ENCODE results near the gene CDK19. TPM values are rescaled to one million over a fixed set of nuclear protein-coding genes. Genes with fewer than 3 reads are reported as not detected.
A peak's percentile ranks its signal among the peaks of the same experiment; 100 is the strongest.

The CDK19 gene
- total RNA-seq, 1 experiment from 2014 or later: 24.3 TPM

GRCh38 chr6:110619275-110619908 is 195.9 kb downstream of the CDK19 start:
- Mint-ChIP-seq H3K4me3 (ENCODE audit: low read depth, unreplicated experiment) (no peak overlapping the region), H3K27ac (ENCODE audit: unreplicated experiment) (no peak overlapping the region), H3K36me3 (ENCODE audit: insufficient read depth, unreplicated experiment) (peaks cover 16% of the 10 kb centered on the region), H3K27me3 (ENCODE audit: unreplicated experiment) (no peaks in the 10 kb centered on the region), H3K9me3 (ENCODE audit: low read depth, unreplicated experiment) (no peaks in the 10 kb centered on the region), H3K4me1 (ENCODE audit: low read depth, unreplicated experiment) (peaks cover 13% of the 10 kb centered on the region)
- no TSS peak for BruUV-seq (replicated peaks)
- no peak for DNase-seq
- CTCF ChIA-PET: interaction anchor here (0.6 to 2.0 kb wide), 9 partner anchors 10 to 355 kb away, joined by 3 to 13 read pairs (median 4); partner anchors contain the start of gene CDK19
- intact Hi-C loops (cut with micrococcal nuclease; ENCODE audit: unreplicated experiment): loop anchor here (5.0 kb wide), 1 partner anchor 328 kb away; no protein-coding TSS in a partner anchor
- TF ChIP-seq CTCF (IDR thresholded peaks at IDR 0.05; ENCODE audit: unreplicated experiment): no peak

- no peaks in the 10 kb centered on the region for H3K9me3 Mint-ChIP-seq (ENCODE audit: low read depth, unreplicated experiment)
- CTCF ChIA-PET: interaction anchor here (0.6 to 2.0 kb wide), 9 partner anchors 11 to 355 kb away, joined by 3 to 13 read pairs (median 4); partner anchors contain the start of gene CDK19
- H3K27ac Mint-ChIP-seq (ENCODE audit: unreplicated experiment): peak overlapping the region; percentile 43
- peaks cover 13% of the 10 kb centered on the region for H3K4me1 Mint-ChIP-seq (ENCODE audit: low read depth, unreplicated experiment)
- intact Hi-C loops (cut with micrococcal nuclease; ENCODE audit: unreplicated experiment): loop anchor here (5.0 kb wide), 1 partner anchor 329 kb away; no protein-coding TSS in a partner anchor
- H3K4me3 Mint-ChIP-seq (ENCODE audit: low read depth, unreplicated experiment): peak overlapping the region; percentile 30
- H3K36me3 Mint-ChIP-seq (ENCODE audit: insufficient read depth, unreplicated experiment): peaks cover 16% of the 10 kb centered on the region
- TF ChIP-seq CTCF (IDR thresholded peaks at IDR 0.05; ENCODE audit: unreplicated experiment): no peak
- H3K27me3 Mint-ChIP-seq (ENCODE audit: unreplicated experiment): no peaks in the 10 kb centered on the region
- peak; percentile 19 for DNase-seq
- no TSS peak for BruUV-seq (replicated peaks)
These were observed 196.5 kb downstream of the CDK19 start for GRCh38 chr6:110618591-110619267.

DNA sequence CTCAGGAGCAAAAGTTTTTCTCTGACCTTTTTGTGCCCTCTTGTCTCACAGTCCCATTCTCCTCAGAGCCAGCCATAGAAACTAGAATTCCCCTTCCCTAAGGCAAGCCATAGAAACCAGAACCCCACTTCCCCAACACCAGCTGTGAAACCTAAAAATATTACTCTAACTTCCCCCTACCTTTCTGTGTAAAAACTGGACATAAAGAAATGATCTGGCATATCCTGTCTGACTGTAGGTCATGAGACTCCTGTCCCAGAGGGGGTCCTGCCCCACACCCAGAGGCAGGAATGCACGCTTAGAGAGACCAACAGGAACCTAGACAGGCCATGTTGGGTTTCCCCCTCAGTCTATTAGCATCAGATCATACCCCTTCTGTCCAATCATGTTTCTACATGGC is 198.2 kb downstream of the CDK19 start:
- Mint-ChIP-seq H3K4me3 (ENCODE audit: low read depth, unreplicated experiment) (no peak overlapping the region), H3K9me3 (ENCODE audit: low read depth, unreplicated experiment) (no peaks in the 10 kb centered on the region), H3K27ac (ENCODE audit: unreplicated experiment) (no peak overlapping the region), H3K36me3 (ENCODE audit: insufficient read depth, unreplicated experiment) (peaks cover 16% of the 10 kb centered on the region), H3K27me3 (ENCODE audit: unreplicated experiment) (no peaks in the 10 kb centered on the region), H3K4me1 (ENCODE audit: low read depth, unreplicated experiment) (peaks cover 13% of the 10 kb centered on the region)
- no peak for DNase-seq
- no TSS peak for BruUV-seq (replicated peaks)
- intact Hi-C loops (cut with micrococcal nuclease; ENCODE audit: unreplicated experiment): loop anchor here (5.0 kb wide), 1 partner anchor 330 kb away; no protein-coding TSS in a partner anchor
- CTCF ChIA-PET: no interaction called here
- no peak for TF ChIP-seq CTCF (IDR thresholded peaks at IDR 0.05; ENCODE audit: unreplicated experiment)

DNA sequence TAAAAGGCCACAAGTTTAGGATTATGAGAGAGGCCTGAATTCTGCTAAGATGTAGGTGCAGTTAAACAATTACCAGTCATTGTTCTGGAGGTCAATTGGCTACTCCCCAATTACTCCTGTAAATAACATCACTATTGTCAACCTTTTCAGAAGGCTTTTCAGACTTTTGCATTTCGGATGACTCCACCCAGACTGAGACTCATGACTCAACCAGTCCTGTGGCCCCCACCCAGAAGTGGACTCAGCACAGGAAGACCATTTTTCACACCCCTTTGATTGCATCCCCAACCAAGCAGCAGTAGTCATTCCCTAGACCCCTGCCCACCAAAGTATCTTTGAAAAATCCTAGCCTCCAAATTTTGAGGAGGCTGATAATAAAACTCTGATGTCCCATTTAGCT is 199.5 kb downstream of the CDK19 start:
- H3K36me3 Mint-ChIP-seq (ENCODE audit: insufficient read depth, unreplicated experiment): peaks cover 16% of the 10 kb centered on the region
- BruUV-seq (replicated peaks): no TSS peak
- H3K4me1 Mint-ChIP-seq (ENCODE audit: low read depth, unreplicated experiment): peaks cover 13% of the 10 kb centered on the region
- intact Hi-C loops (cut with micrococcal nuclease; ENCODE audit: unreplicated experiment): loop anchor here (5.0 kb wide), 1 partner anchor 332 kb away; no protein-coding TSS in a partner anchor
- DNase-seq: no peak
- no peak for TF ChIP-seq CTCF (IDR thresholded peaks at IDR 0.05; ENCODE audit: unreplicated experiment)
- H3K27me3 Mint-ChIP-seq (ENCODE audit: unreplicated experiment): no peaks in the 10 kb centered on the region
- H3K9me3 Mint-ChIP-seq (ENCODE audit: low read depth, unreplicated experiment): no peaks in the 10 kb centered on the region
- no peak overlapping the region for H3K27ac Mint-ChIP-seq (ENCODE audit: unreplicated experiment)
- CTCF ChIA-PET: no interaction called here
- no peak overlapping the region for H3K4me3 Mint-ChIP-seq (ENCODE audit: low read depth, unreplicated experiment)
